Ascending aorta (tissue), 2 donors: ENCODE results near the gene PDXK. TPM values are rescaled to one million over a fixed set of nuclear protein-coding genes. Genes with fewer than 3 reads are reported as not detected.

Source experiments
- DNase-seq, 2 donors: peaks; one replicate each; pipeline ENCODE4 v3.0.0-alpha.2; 2019; ENCODE audit warnings: low spot score in 2 of 2
- H3K27ac ChIP-seq, 2 donors: fragments of 200-600 bp; sonication (generic); one replicate each; pipeline ENCODE4 v1.5.1; 2016 to 2017; ENCODE audit warnings: mild to moderate bottlenecking in 1 of 2
- H3K27me3 ChIP-seq: fragments of 200-600 bp; sonication (generic); one replicate; pipeline ENCODE4 v1.5.1; 2017
- H3K36me3 ChIP-seq, 2 donors: fragments of 200-600 bp; sonication (generic); one replicate each; pipeline ENCODE4 v1.5.1; 2016
- H3K4me1 ChIP-seq, 2 donors: fragments of 200-600 bp; sonication (generic); one replicate each; pipeline ENCODE4 v1.5.1; 2016 to 2017; ENCODE audit warnings: mild to moderate bottlenecking in 1 of 2
- H3K4me3 ChIP-seq, 2 donors: fragments of 200-600 bp; sonication (generic); one replicate each; pipeline ENCODE4 v1.5.1; 2016 to 2017; ENCODE audit warnings: mild to moderate bottlenecking in 1 of 2
- H3K9me3 ChIP-seq, 2 donors: fragments of 200-600 bp; sonication (generic); one replicate each; pipeline ENCODE4 v1.5.1; 2016
- intact Hi-C: fragments of 100-400 bp; cut with DNase I; formaldehyde crosslinking; loops from one replicate; pipeline ENCODE4 v1.15.1; 2023
- total RNA-seq: library from RNA; depleted of rRNA; stranded (reverse); fragments of >200 nt; gene quantifications from one replicate; pipeline ENCODE4 v1.1.0, GENCODE V29; 2016
- TF ChIP-seq, protein P1 (sequence below), 3 experiments: fragments of 200-600 bp in 2 of 3; fragments of 450-650 bp in 1 of 3; sonication (generic) in 2 of 3; IDR thresholded peaks; one replicate each; pipeline ENCODE4 v1.5.1; 2016 to 2019; ENCODE audit warnings: antibody characterized with exemption in 3 of 3, mild to moderate bottlenecking in 1 of 3, moderate library complexity in 1 of 3

Gene PDXK
- total RNA-seq, 1 donor from 2014 or later, result 102 TPM

- Histone ChIP-seq H3K9me3 (no peaks in the 10 kb centered on the region), H3K27me3 (no peaks in the 10 kb centered on the region), H3K4me1 (peaks cover 0 to under 1% of the 10 kb centered on the region in 2 donors), H3K36me3 (peaks cover 32 to 36% of the 10 kb centered on the region in 2 donors), H3K27ac (peak overlapping the region in 1 of 2 donors; percentile 76), H3K4me3 (no peak overlapping the region)
- DNase-seq, result no peak
- TF ChIP-seq, protein P1, sequence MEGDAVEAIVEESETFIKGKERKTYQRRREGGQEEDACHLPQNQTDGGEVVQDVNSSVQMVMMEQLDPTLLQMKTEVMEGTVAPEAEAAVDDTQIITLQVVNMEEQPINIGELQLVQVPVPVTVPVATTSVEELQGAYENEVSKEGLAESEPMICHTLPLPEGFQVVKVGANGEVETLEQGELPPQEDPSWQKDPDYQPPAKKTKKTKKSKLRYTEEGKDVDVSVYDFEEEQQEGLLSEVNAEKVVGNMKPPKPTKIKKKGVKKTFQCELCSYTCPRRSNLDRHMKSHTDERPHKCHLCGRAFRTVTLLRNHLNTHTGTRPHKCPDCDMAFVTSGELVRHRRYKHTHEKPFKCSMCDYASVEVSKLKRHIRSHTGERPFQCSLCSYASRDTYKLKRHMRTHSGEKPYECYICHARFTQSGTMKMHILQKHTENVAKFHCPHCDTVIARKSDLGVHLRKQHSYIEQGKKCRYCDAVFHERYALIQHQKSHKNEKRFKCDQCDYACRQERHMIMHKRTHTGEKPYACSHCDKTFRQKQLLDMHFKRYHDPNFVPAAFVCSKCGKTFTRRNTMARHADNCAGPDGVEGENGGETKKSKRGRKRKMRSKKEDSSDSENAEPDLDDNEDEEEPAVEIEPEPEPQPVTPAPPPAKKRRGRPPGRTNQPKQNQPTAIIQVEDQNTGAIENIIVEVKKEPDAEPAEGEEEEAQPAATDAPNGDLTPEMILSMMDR (IDR thresholded peaks at IDR 0.05), result no peak
- intact Hi-C loops, result no loop called here
These were observed 21.7 kb downstream of the PDXK start for GRCh38 chr21:43740497-43741156.

DNA sequence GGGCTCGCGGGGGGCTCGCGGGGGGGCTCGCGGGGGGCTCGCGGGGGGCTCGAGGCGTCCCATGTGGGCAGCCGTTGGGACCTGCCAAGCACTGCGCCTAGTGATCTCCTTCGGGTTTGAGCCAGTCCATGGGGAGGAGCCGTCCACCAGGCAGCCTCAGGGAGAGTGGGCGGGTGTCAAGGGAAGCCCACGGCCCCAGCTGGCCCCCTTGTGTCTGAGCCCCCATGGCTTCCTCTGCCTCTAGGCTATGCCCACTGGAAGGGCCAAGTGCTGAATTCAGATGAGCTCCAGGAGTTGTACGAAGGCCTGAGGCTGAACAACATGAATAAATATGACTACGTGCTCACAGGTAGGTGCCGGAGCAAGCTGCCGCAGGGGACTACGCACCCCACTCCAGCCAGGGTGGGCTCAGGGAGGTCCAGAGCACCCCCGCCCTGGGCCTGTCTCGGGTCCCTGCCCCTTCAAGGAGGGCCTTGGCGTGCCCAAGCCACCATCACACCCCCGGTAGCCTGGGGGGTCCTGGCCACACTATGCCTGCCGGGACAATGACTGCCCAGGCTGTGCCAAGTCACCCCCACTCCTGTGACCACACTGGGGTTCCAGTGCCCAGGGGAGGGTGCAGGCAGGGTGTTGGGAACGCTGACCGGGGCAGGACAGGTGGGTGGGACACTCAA, 22.6 kb downstream of the PDXK start:
- peaks cover 41 to 45% of the 10 kb centered on the region in 2 donors for H3K36me3 ChIP-seq
- no peaks in the 10 kb centered on the region for H3K9me3 ChIP-seq
- peak overlapping the region in 1 of 2 donors; percentile 38 for H3K27ac ChIP-seq
- no peak for DNase-seq
- TF ChIP-seq, protein P1 (IDR thresholded peaks at IDR 0.05), result no peak
- no peaks in the 10 kb centered on the region for H3K4me1 ChIP-seq
- H3K27me3 ChIP-seq, result no peaks in the 10 kb centered on the region
- intact Hi-C loops, result no loop called here
- no peak overlapping the region for H3K4me3 ChIP-seq

DNA sequence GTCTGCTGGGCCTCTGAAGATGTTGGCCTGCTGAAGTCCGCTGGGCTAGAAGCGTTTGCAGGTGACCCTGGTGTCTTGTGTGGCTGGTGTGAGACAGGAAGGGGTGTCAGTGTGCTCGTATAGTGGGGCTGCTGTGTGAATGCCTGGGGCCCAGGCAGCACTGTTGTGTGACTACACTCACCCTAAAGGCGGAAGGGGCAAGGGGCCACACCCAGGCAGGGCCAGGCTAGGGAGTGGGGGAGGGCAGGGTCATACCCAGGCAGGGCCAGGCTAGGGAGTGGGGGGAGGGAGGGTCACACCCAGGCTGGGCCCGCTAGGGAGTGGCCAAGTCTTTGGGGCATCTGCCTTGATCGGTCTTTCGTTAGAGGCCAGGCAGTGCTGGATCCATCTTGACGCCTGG, 25.0 kb downstream of the PDXK start:
- no peaks in the 10 kb centered on the region for H3K9me3 ChIP-seq
- intact Hi-C loops, result no loop called here
- TF ChIP-seq, protein P1 (IDR thresholded peaks at IDR 0.05), result no peak
- DNase-seq, result no peak
- no peaks in the 10 kb centered on the region for H3K27me3 ChIP-seq
- peaks cover 60 to 61% of the 10 kb centered on the region in 2 donors for H3K36me3 ChIP-seq
- no peak overlapping the region for H3K4me3 ChIP-seq
- no peaks in the 10 kb centered on the region for H3K4me1 ChIP-seq
- no peak overlapping the region for H3K27ac ChIP-seq

DNA sequence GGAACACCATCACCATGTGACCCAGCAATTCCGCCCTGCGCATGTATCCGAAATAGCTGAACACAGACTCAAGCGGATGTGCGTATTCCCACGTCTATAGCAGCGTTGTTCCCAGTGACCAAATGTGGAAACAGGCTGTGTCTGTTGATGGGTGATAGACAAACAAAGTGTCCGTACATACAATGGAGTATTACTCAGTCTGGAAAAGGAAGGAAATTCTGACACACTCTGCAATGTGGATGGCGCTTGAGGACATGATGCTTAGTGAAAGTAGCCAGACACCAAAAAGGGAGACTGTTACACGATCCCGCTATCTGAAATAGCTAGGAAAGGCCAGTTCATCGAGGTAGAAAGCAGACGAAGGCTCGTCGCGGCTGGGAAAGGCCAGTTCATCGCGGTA, 25.8 kb downstream of the PDXK start:
- H3K27ac ChIP-seq, result no peak overlapping the region
- TF ChIP-seq, protein P1 (IDR thresholded peaks at IDR 0.05), result no peak
- H3K36me3 ChIP-seq, result peaks cover 68 to 69% of the 10 kb centered on the region in 2 donors
- H3K27me3 ChIP-seq, result no peaks in the 10 kb centered on the region
- no peak overlapping the region for H3K4me3 ChIP-seq
- no peaks in the 10 kb centered on the region for H3K9me3 ChIP-seq
- no peak for DNase-seq
- intact Hi-C loops, result no loop called here
- no peaks in the 10 kb centered on the region for H3K4me1 ChIP-seq

DNA sequence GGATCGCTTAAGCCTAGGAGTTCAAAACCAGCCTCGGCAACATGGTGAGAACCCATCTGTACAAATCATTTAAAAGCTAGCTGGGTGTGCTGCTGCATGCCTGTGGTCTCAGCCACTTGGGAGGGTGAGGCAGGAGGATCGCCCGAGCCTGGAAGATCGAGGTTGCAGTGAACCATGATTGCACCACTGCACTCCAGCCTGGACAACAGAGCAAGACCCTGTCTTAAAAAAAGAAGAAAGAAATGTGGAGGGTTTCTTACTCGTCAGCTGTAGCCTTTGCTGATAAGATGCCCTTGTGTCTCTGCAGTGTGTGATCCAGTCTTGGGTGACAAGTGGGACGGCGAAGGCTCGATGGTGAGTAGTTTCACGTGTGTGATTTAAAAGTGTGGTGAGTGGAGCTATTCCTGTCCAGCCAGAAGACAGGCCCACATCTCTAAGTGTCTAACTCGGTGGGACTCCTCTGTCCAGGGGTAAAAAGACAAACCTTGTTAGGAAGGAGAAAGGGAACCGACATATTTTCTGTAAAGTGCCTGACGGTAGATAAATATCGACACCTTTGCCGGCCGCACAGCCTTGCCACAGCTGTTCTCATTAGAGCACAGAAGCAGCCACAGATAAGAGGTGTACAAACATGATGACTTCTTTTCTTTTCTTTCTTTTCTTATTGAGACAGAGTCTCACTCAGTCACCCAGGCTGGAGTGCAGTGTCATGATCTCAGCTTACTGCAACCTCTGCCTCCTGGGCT, 27.0 kb downstream of the PDXK start:
- DNase-seq, result no peak
- TF ChIP-seq, protein P1 (IDR thresholded peaks at IDR 0.05), result no peak
- peaks cover 77 to 79% of the 10 kb centered on the region in 2 donors for H3K36me3 ChIP-seq
- H3K27ac ChIP-seq, result no peak overlapping the region
- H3K27me3 ChIP-seq, result no peaks in the 10 kb centered on the region
- H3K4me3 ChIP-seq, result no peak overlapping the region
- intact Hi-C loops, result no loop called here
- H3K9me3 ChIP-seq, result no peaks in the 10 kb centered on the region
- H3K4me1 ChIP-seq, result no peaks in the 10 kb centered on the region
